Astrocyte (in vitro differentiated cells and primary cell): ENCODE results near the gene ZNF764.

Experiments
- CTCF ChIP-seq: IDR thresholded peaks from 2 replicates; pipeline ENCODE4 v1.5.1; 2011; ENCODE audit warnings: low read depth, mild to moderate bottlenecking, inconsistent platforms, low read length, moderate library complexity; ENCODE audit not compliant: insufficient read depth
- EZH2 ChIP-seq: IDR thresholded peaks from 2 replicates; pipeline ENCODE4 v1.6.1; 2012; ENCODE audit warnings: mild to moderate bottlenecking, low read length, inconsistent platforms; ENCODE audit not compliant: insufficient read depth

GRCh38 chr16:30526137-30526822, 31.9 kb downstream of the ZNF764 start, which contains the start of gene ZNF768:
- TF ChIP-seq CTCF (no peak), EZH2 (no peak)
